ENCODE measurements around the gene SELENON. TPM values are rescaled to one million over a fixed set of nuclear protein-coding genes. Genes with fewer than 3 reads are reported as not detected.

Gene SELENON
- total RNA-seq (2014; rRNA removed; shearing (Covaris generic)) = 21.7 and 28.4 TPM in 2 replicates

- DNase-seq (ENCODE audit: low spot score) = no peak
Measured at GRCh38 chr1:25799935-25800702, at the start of gene SELENON. Gene SELENON (plus strand): TSS chr1:25800193. CDS start chr1:25800231, 38 bp downstream.

GRCh38 chr1:25750923-25751605 lies 48.9 kb upstream of the SELENON start:
- DNase-seq (ENCODE audit: low spot score) = no peak

- DNase-seq (ENCODE audit: low spot score) = no peak
Measured at GRCh38 chr1:25754470-25755181, 45.4 kb upstream of the SELENON start.

GRCh38 chr1:25755475-25756125 lies 44.4 kb upstream of the SELENON start:
- no peak for DNase-seq (ENCODE audit: low spot score)

- DNase-seq (ENCODE audit: low spot score) = no peak
Measured at GRCh38 chr1:25756215-25756614, 43.8 kb upstream of the SELENON start.

GRCh38 chr1:25757151-25757845 lies 42.7 kb upstream of the SELENON start:
- DNase-seq (ENCODE audit: low spot score) = no peak

- no peak for DNase-seq (ENCODE audit: low spot score)
Measured at GRCh38 chr1:25757846-25758185, 42.2 kb upstream of the SELENON start.

- DNase-seq (ENCODE audit: low spot score) = no peak
Measured at GRCh38 chr1:25758466-25759070, 41.4 kb upstream of the SELENON start.

- no peak for DNase-seq (ENCODE audit: low spot score)
Measured at GRCh38 chr1:25760122-25760719, 39.8 kb upstream of the SELENON start.

GRCh38 chr1:25760871-25761270 lies 39.1 kb upstream of the SELENON start:
- DNase-seq (ENCODE audit: low spot score) = no peak

- DNase-seq (ENCODE audit: low spot score) = no peak
Measured at GRCh38 chr1:25763493-25763892, 36.5 kb upstream of the SELENON start.

GRCh38 chr1:25765136-25765922 lies 34.7 kb upstream of the SELENON start:
- DNase-seq (ENCODE audit: low spot score) = no peak

GRCh38 chr1:25765923-25766589 lies 33.9 kb upstream of the SELENON start:
- no peak for DNase-seq (ENCODE audit: low spot score)

GRCh38 chr1:25766721-25767436 lies 33.1 kb upstream of the SELENON start:
- no peak for DNase-seq (ENCODE audit: low spot score)

GRCh38 chr1:25767437-25767770 lies 32.6 kb upstream of the SELENON start:
- no peak for DNase-seq (ENCODE audit: low spot score)

GRCh38 chr1:25768999-25769398 lies 31.0 kb upstream of the SELENON start:
- no peak for DNase-seq (ENCODE audit: low spot score)

GRCh38 chr1:25769625-25770383 lies 30.2 kb upstream of the SELENON start:
- no peak for DNase-seq (ENCODE audit: low spot score)

All from A172 (cell line).